Colonic mucosa (tissue), 4 donors: ENCODE results near the gene ROCK1. TPM values are rescaled to one million over a fixed set of nuclear protein-coding genes. Genes with fewer than 3 reads are reported as not detected.
"Not testable (repeated sequence)": the region's sequence is repeated elsewhere in the genome, so short reads cannot be mapped to it uniquely, and the experiment has no call there.

ENCODE experiments used
- DNase-seq: peaks from one replicate; pipeline ENCODE4 v3.0.0-alpha.2; 2020
- H3K27ac ChIP-seq: fragments of 200-600 bp; one replicate; pipeline ENCODE4 v1.8.0; 2021
- H3K27me3 ChIP-seq: fragments of 200-600 bp; one replicate; pipeline ENCODE4 v1.8.0; 2021
- H3K36me3 ChIP-seq: fragments of 200-600 bp; one replicate; pipeline ENCODE4 v1.8.0; 2021
- H3K4me1 ChIP-seq: fragments of 200-600 bp; one replicate; pipeline ENCODE4 v1.8.0; 2021; ENCODE audit warnings: mild to moderate bottlenecking
- H3K4me3 ChIP-seq: fragments of 200-600 bp; one replicate; pipeline ENCODE4 v1.8.0; 2021
- H3K9ac ChIP-seq, 2 donors: one replicate each; pipeline ENCODE4 v1.7.0; 2013; ENCODE audit warnings: control low read depth in 2 of 2, low read depth in 2 of 2, low read length in 2 of 2
- H3K9me3 ChIP-seq: fragments of 200-600 bp; one replicate; pipeline ENCODE4 v1.8.0; 2021
- intact Hi-C: fragments of 100-400 bp; cut with DNase I; formaldehyde crosslinking; loops from one replicate; pipeline ENCODE4 v1.14.1; 2022
- total RNA-seq, 2 donors: library from RNA; stranded (reverse); fragmentation: NEBNext Ultra II Directional in 1 of 2; extraction: Animal tissue kit (Norgen Biotek cat#: 25700) in 1 of 2; gene quantifications; one replicate each; pipeline ENCODE4 v1.2.1, GENCODE V29; 2021
- TF ChIP-seq, protein P1 (sequence below): fragments of 200-600 bp; IDR thresholded peaks from one replicate; pipeline ENCODE4 v1.8.0; 2022; ENCODE audit warnings: antibody characterized with exemption, mild to moderate bottlenecking
- donor health status: healthy.
- donor health status: DM: no; HTN: no; CAD: no.
- donor health status: DM: no; HTN: no; CAD: no.

Gene ROCK1
- 10 to 100 TPM; 28.9 to 39.5 TPM for total RNA-seq

DNA sequence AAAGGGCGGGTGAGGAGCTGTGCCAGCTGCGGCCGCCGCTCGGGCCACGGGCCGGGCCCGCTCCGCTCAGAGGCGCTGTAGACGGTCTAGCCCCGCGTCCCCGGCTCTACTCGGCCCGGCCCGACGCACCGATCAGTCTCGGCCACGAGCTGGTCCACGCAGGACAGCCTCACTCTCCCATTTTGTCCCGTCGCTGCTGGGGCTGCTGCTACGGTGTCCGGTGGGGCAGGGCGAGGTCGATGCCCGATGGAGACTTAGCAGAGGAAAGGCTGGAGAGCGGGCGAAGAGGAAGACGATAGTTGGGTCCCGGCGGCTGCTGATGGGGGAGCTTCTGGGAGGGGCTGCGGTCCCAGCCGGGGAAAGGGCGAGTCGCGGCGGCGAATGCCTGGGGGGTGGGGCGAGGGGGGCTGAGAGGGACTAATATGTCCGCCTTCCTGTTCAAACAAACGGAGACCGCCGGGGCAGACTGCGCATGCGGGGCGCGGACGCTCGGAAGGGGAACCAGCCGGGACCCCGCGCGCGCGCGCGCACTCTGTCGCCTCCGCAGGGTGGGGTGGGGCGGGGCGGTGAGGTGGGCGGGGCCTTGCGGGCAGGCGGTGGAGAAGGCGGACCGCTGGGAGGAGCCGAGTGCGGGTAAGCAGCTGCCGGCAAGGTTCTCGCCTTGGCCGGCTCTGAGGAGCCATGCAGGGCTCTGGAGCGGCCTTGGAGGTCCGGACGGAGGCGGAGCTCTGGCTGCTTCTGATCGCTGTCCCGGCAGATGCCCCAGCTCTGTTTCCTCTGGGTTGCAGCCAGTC, at the start of gene ROCK1:
TSS of gene ROCK1 (minus strand) at position 468 of the 794 bp plus-strand sequence. CDS start 903 bp downstream, outside the sequence.
- H3K4me1 ChIP-seq = no peaks in the 10 kb centered on the region
- DNase-seq = peak; percentile 99
- H3K36me3 ChIP-seq = no peaks in the 10 kb centered on the region
- H3K27ac ChIP-seq = peak within 1 kb of the TSS; percentile 97
- peak within 1 kb of the TSS; percentile 94 for H3K4me3 ChIP-seq
- H3K9me3 ChIP-seq = no peaks in the 10 kb centered on the region
- H3K9ac ChIP-seq = peak within 1 kb of the TSS; percentile 94 to 97
- TF ChIP-seq, protein P1, sequence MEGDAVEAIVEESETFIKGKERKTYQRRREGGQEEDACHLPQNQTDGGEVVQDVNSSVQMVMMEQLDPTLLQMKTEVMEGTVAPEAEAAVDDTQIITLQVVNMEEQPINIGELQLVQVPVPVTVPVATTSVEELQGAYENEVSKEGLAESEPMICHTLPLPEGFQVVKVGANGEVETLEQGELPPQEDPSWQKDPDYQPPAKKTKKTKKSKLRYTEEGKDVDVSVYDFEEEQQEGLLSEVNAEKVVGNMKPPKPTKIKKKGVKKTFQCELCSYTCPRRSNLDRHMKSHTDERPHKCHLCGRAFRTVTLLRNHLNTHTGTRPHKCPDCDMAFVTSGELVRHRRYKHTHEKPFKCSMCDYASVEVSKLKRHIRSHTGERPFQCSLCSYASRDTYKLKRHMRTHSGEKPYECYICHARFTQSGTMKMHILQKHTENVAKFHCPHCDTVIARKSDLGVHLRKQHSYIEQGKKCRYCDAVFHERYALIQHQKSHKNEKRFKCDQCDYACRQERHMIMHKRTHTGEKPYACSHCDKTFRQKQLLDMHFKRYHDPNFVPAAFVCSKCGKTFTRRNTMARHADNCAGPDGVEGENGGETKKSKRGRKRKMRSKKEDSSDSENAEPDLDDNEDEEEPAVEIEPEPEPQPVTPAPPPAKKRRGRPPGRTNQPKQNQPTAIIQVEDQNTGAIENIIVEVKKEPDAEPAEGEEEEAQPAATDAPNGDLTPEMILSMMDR = no peak
- intact Hi-C loops = loop anchor here (10.0 kb wide), 2 partner anchors 63 to 127 kb away; no protein-coding TSS in a partner anchor
- H3K27me3 ChIP-seq = no peaks in the 10 kb centered on the region

DNA sequence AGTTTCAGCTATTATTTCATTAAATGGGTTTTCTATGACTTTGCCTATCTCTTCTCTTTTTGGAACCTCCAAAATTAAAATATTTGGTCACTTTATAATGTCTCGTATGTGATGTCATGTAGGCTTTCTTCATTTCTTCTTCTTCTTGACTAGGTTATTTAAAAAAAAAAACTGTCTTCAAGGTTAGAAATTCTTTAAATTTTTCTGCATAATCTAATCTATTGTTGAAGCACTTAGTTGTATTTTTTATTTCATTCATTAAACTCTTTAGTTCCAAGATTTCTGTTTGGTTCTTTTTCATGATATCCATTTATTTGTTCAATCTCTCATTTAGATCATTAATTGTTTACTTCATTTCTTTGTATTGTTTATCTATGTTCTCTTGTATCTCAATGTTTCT, 43.8 kb upstream of the ROCK1 start:
- intact Hi-C loops = no loop called here

DNA sequence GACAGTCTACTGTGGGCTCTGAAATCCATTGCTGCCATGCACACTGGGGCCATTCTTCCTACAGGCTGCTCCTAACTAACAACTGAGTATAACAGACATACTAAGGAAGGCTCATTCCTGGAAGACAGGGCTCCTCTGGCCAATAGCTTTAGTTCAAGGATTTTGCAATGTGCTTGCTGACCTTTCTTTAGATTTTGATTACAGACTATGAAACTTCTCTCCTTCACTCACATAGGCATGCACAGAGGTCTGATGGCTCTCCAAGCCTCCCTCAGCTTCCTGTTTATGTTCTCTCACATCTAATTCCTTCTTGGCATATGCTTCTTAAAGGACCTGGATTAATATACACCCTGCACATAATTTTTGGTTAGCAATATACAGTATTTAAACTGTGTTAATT, 34.4 kb upstream of the ROCK1 start:
- H3K36me3 ChIP-seq = no peaks in the 10 kb centered on the region
- intact Hi-C loops = no loop called here
- no peak overlapping the region for H3K9ac ChIP-seq
- TF ChIP-seq, protein P1 = no peak
- no peak overlapping the region for H3K27ac ChIP-seq
- H3K9me3 ChIP-seq = no peaks in the 10 kb centered on the region
- DNase-seq = no peak
- no peak overlapping the region for H3K4me3 ChIP-seq
- H3K27me3 ChIP-seq = no peaks in the 10 kb centered on the region
- H3K4me1 ChIP-seq = no peaks in the 10 kb centered on the region

More for the DNA sequence above, 43.8 kb upstream of the ROCK1 start:
- Histone ChIP-seq H3K4me1 (no peaks in the 10 kb centered on the region), H3K9me3 (no peaks in the 10 kb centered on the region), H3K27me3 (no peaks in the 10 kb centered on the region), H3K36me3 (no peaks in the 10 kb centered on the region), H3K9ac (no peak overlapping the region), H3K27ac (no peak overlapping the region), H3K4me3 (no peak overlapping the region)
- TF ChIP-seq, protein P1 = no peak
- DNase-seq = no peak

DNA sequence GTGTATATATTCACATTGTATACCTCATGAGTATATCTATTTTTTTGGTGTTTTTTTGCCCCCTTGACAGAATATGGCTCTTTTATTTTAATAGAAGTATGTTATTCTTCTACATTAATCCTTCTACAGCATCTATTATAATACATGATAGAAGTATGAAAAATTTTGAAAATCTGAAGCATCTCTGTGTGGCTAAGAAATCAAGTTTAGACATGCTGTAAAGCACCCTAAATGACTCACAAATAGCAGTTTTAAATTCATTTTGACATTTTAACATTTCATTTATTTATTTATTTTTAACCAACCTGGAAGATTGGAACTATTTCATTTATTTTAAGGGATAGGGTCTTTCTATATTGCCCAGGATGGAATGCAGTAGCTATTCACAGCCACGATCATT, 33.8 kb upstream of the ROCK1 start:
- H3K36me3 ChIP-seq = no peaks in the 10 kb centered on the region
- TF ChIP-seq, protein P1 = no peak
- H3K4me1 ChIP-seq = no peaks in the 10 kb centered on the region
- no peak overlapping the region for H3K4me3 ChIP-seq
- no peak overlapping the region for H3K27ac ChIP-seq
- DNase-seq = no peak
- no peaks in the 10 kb centered on the region for H3K9me3 ChIP-seq
- H3K9ac ChIP-seq = no peak overlapping the region
- intact Hi-C loops = no loop called here
- no peaks in the 10 kb centered on the region for H3K27me3 ChIP-seq

DNA sequence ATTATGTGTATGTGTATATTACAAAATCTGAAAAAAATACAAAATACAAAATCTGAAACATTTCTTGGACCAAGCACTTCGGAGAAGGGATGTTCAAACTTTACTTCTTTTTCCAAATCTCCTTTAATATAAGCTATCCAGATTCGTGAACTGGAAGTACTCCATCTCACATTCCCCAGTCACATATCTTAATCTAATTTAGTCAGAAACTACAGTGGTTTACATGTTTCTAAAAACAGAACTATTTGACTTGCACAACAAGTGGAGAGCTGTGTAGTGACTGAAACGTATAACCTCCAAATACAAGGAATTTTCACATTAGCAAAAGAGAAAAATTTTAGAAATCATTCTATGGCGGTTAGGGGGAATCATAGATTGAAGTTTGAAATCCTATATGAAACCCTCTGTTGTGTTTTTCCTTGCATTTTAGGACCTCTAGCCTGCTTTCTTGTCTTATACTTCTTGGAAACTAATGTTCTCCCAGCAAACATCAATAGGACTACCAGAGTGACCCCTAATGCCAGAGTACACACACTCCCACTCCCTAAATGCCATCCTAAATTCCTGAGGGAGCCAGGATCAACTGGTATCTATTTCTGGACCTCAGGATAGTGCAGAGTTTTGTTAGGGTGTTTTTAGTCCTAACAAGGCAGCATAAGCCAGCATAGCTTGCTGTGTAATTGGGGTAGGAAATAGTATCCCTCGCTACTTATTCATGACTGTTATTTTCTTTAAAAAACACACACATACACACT, 30.2 kb upstream of the ROCK1 start:
- H3K27ac ChIP-seq = no peak overlapping the region

DNA sequence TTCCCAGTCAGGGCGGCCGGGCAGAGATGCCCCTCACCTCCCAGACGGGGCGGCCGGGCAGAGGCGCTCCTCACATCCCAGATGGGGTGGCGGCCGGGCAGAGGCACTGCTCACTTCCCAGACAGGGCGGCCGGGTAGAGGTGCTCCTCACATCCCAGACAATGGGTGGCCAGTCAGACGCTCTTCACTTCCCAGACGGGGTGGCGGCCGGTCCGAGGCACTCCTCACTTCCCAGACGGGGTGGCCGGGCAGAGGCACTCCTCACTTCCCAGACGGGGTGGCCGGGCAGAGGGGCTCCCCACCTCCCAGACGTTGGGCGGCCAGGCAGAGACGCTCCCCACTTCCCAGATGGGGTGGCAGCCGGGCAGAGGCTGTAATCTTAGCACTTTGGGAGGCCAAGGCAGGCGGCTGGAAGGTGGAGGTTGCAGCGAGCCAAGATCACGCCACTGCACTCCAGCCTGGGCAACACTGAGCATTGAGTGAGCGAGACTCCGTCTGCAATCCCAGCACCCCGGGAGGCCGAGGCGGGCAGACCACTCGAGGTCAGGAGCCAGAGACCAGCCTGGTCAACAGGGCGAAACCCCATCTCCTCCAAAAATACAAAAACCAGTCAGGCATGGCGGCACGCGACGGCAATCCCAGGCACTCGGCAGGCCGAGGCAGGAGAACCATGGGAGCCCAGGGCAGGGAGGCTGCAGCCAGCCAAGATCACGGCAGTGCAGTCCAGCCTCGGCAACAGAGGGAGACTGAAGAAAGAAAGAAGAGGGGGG, 26.3 kb upstream of the ROCK1 start:
- H3K9me3 ChIP-seq, H3K4me1 ChIP-seq, H3K27me3 ChIP-seq, intact Hi-C loops, DNase-seq, H3K36me3 ChIP-seq, H3K27ac ChIP-seq, H3K4me3 ChIP-seq, H3K9ac ChIP-seq: not testable (repeated sequence)

More for the DNA sequence above, 30.2 kb upstream of the ROCK1 start:
- Histone ChIP-seq H3K4me3 (no peak overlapping the region), H3K9ac (no peak overlapping the region), H3K4me1 (no peaks in the 10 kb centered on the region), H3K36me3 (no peaks in the 10 kb centered on the region), H3K27me3 (no peaks in the 10 kb centered on the region), H3K9me3 (no peaks in the 10 kb centered on the region)
- TF ChIP-seq, protein P1 = no peak
- DNase-seq = no peak
- intact Hi-C loops = no loop called here
